Measurements from ENCODE around the gene KMT2C.

Gene KMT2C

GRCh38 chr7:152090747-152091146 lies 345.1 kb downstream of the KMT2C start:
- DNase-seq: no peak

GRCh38 chr7:152089183-152089582 lies 346.6 kb downstream of the KMT2C start:
- DNase-seq: no peak

GRCh38 chr7:152086513-152086912 lies 349.3 kb downstream of the KMT2C start:
- no peak for DNase-seq

GRCh38 chr7:152085131-152085530 lies 350.7 kb downstream of the KMT2C start:
- no peak for DNase-seq

All from NCI-H2029 (cell line).